HL-60 (cell line): ENCODE measurements around the gene FMNL2.

Experiments
- DNase-seq, 2 experiments: peaks; one replicate each; pipeline ENCODE4 v3.0.0-alpha.2; 2010 to 2020; ENCODE audit warnings: low read depth in 1 of 2, low spot score in 1 of 2
- H3K27ac ChIP-seq: fragments of 250-450 bp; sonication (Bioruptor Pico); replicated peaks from 2 replicates; pipeline ENCODE4 v1.5.1; 2020; ENCODE audit warnings: mild to moderate bottlenecking, moderate library complexity
- H3K27me3 ChIP-seq: fragments of 250-450 bp; sonication (Bioruptor Pico); 2 replicates; pipeline ENCODE4 v1.5.1; 2021; ENCODE audit warnings: mild to moderate bottlenecking, moderate library complexity; ENCODE audit not compliant: insufficient read depth, poor library complexity, severe bottlenecking
- H3K4me3 ChIP-seq: replicated peaks from 2 replicates; pipeline ENCODE4 v1.5.1; 2011; ENCODE audit warnings: mild to moderate bottlenecking, control low read depth, low read length; ENCODE audit not compliant: insufficient read depth
- GABPA ChIP-seq: IDR thresholded peaks from 2 replicates; pipeline ENCODE4 v1.6.1; 2012; ENCODE audit warnings: low read depth
- POLR2AphosphoS5 ChIP-seq: IDR thresholded peaks from 2 replicates; pipeline ENCODE4 v1.6.1; 2012; ENCODE audit warnings: low read depth
- REST ChIP-seq: IDR thresholded peaks from 2 replicates; pipeline ENCODE4 v1.6.1; 2012; ENCODE audit warnings: low read depth; ENCODE audit not compliant: insufficient replicate concordance
- SPI1 ChIP-seq: IDR thresholded peaks from 2 replicates; pipeline ENCODE4 v1.6.1; 2012; ENCODE audit warnings: low read depth, mild to moderate bottlenecking, borderline replicate concordance
- TF ChIP-seq, protein P1 (sequence below): IDR thresholded peaks from one replicate; pipeline ENCODE4 v1.5.1; 2011; ENCODE audit warnings: low read length, control low read depth, inconsistent platforms; ENCODE audit not compliant: insufficient read depth

Gene FMNL2

GRCh38 chr2:152580714-152581113 is 245.7 kb downstream of the FMNL2 start:
- TF ChIP-seq GABPA (no peak), SPI1 (no peak), REST (no peak), POLR2AphosphoS5 (no peak)
- TF ChIP-seq, protein P1, sequence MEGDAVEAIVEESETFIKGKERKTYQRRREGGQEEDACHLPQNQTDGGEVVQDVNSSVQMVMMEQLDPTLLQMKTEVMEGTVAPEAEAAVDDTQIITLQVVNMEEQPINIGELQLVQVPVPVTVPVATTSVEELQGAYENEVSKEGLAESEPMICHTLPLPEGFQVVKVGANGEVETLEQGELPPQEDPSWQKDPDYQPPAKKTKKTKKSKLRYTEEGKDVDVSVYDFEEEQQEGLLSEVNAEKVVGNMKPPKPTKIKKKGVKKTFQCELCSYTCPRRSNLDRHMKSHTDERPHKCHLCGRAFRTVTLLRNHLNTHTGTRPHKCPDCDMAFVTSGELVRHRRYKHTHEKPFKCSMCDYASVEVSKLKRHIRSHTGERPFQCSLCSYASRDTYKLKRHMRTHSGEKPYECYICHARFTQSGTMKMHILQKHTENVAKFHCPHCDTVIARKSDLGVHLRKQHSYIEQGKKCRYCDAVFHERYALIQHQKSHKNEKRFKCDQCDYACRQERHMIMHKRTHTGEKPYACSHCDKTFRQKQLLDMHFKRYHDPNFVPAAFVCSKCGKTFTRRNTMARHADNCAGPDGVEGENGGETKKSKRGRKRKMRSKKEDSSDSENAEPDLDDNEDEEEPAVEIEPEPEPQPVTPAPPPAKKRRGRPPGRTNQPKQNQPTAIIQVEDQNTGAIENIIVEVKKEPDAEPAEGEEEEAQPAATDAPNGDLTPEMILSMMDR: no peak
- H3K27me3 ChIP-seq: no peaks in the 10 kb centered on the region
- no peak for DNase-seq
- no peak overlapping the region for H3K4me3 ChIP-seq
- no peak overlapping the region for H3K27ac ChIP-seq

GRCh38 chr2:152581360-152581759 is 246.4 kb downstream of the FMNL2 start:
- Histone ChIP-seq H3K27ac (no peak overlapping the region), H3K4me3 (no peak overlapping the region), H3K27me3 (no peaks in the 10 kb centered on the region)
- DNase-seq: no peak
- TF ChIP-seq REST (no peak), POLR2AphosphoS5 (no peak), SPI1 (no peak), GABPA (no peak)
- TF ChIP-seq, protein P1: no peak

DNA sequence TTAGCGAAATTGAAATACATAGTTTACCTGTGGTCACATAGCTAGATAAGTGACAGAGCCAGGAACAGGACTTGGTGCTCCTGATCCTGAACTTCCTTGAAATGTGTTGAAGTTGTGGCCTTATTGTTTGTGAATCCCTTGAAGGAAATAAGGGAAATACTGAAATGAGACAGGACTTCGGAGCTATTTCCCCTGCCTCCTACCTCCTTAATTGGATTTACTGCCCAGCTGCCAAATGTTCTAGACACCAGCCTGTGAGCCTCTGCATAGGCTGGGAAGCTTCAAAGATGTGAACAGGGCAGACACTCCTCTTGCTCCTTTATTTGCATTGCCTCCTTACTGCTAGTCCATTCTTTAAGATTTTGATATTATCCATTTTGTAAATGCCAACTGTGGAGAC is 247.1 kb downstream of the FMNL2 start:
- Histone ChIP-seq H3K27ac (no peak overlapping the region), H3K27me3 (no peaks in the 10 kb centered on the region), H3K4me3 (no peak overlapping the region)
- DNase-seq: no peak
- TF ChIP-seq SPI1: no peak
- TF ChIP-seq, protein P1: no peak
- no peak for TF ChIP-seq REST
